ENCODE results near the gene OSGEP. TPM values are rescaled to one million over a fixed set of nuclear protein-coding genes. Genes with fewer than 3 reads are reported as not detected.

The OSGEP gene
- total RNA-seq, 2 experiments from 2014 or later: 49.2 to 52.9 TPM

- Mint-ChIP-seq H3K36me3 (ENCODE audit: low read depth) (peaks cover 91% of the 10 kb centered on the region), H3K27ac (no peak overlapping the region), H3K4me3 (no peak overlapping the region), H3K27me3 (no peaks in the 10 kb centered on the region), H3K9me3 (no peaks in the 10 kb centered on the region), H3K4me1 (ENCODE audit: low read depth) (peaks cover 23% of the 10 kb centered on the region)
- Histone ChIP-seq H3K4me1 (ENCODE audit: insufficient read depth, low read length) (no peaks in the 10 kb centered on the region), H3K27me3 (ENCODE audit: control insufficient read depth in 1 of 2, insufficient read depth in 2 of 2, low read length in 2 of 2) (no peaks in the 10 kb centered on the region), H3K4me3 (ENCODE audit: low read length) (no peak overlapping the region), H3K9me3 (ENCODE audit: control insufficient read depth in 1 of 2, insufficient read depth in 1 of 2, low read length in 2 of 2) (no peaks in the 10 kb centered on the region), H3K36me3 (ENCODE audit: insufficient read depth, low read length) (peaks cover 75% of the 10 kb centered on the region), H3K27ac (ENCODE audit: low read depth in 1 of 2, low read length in 2 of 2) (no peak overlapping the region)
- ATAC-seq (ENCODE audit: poor library complexity) (no peak), DNase-seq (no peak)
- CTCF ChIA-PET: no interaction called here
- POLR2A ChIA-PET: no interaction called here
- intact Hi-C loops (cut with DNase I, micrococcal nuclease): no loop called here
- no peak for TF ChIP-seq CTCF (IDR thresholded peaks at IDR 0.05)
Observed at GRCh38 chr14:20403521-20403920, 51.1 kb downstream of the OSGEP start.

GRCh38 chr14:20400965-20401593 lies 53.5 kb downstream of the OSGEP start:
- CTCF ChIA-PET: interaction anchor here (1.5 kb wide), 1 partner anchor 15 kb away, joined by 4 read pairs; no protein-coding TSS in a partner anchor
- POLR2A ChIA-PET: interaction anchor here (1.7 to 2.5 kb wide), 2 partner anchors 13 to 54 kb away, joined by 6 read pairs; partner anchors contain the start of genes APEX1, OSGEP and TEP1
- ATAC-seq (ENCODE audit: poor library complexity): peak; percentile 21

GRCh38 chr14:20400589-20400964 lies 54.0 kb downstream of the OSGEP start:
- Histone ChIP-seq H3K36me3 (ENCODE audit: insufficient read depth, low read length) (peaks cover 67% of the 10 kb centered on the region), H3K9me3 (ENCODE audit: control insufficient read depth in 1 of 2, insufficient read depth in 1 of 2, low read length in 2 of 2) (no peaks in the 10 kb centered on the region), H3K27ac (ENCODE audit: low read depth in 1 of 2, low read length in 2 of 2) (no peak overlapping the region), H3K27me3 (ENCODE audit: control insufficient read depth in 1 of 2, insufficient read depth in 2 of 2, low read length in 2 of 2) (no peaks in the 10 kb centered on the region), H3K4me3 (ENCODE audit: low read length) (no peak overlapping the region), H3K4me1 (ENCODE audit: insufficient read depth, low read length) (no peaks in the 10 kb centered on the region)
- ATAC-seq (ENCODE audit: poor library complexity) (no peak), DNase-seq (no peak)
- no peak overlapping the region for H3K27ac Mint-ChIP-seq
- CTCF ChIA-PET: no interaction called here
- intact Hi-C loops (cut with DNase I, micrococcal nuclease): no loop called here
- peaks cover 90% of the 10 kb centered on the region for H3K36me3 Mint-ChIP-seq (ENCODE audit: low read depth)
- TF ChIP-seq CTCF (IDR thresholded peaks at IDR 0.05): no peak
- POLR2A ChIA-PET: interaction anchor here (2.5 kb wide), 1 partner anchor 13 kb away, joined by 6 read pairs; the partner anchor contains the start of gene TEP1
- H3K4me3 Mint-ChIP-seq: no peak overlapping the region
- H3K4me1 Mint-ChIP-seq (ENCODE audit: low read depth): peaks cover 14% of the 10 kb centered on the region
- H3K9me3 Mint-ChIP-seq: no peaks in the 10 kb centered on the region
- no peaks in the 10 kb centered on the region for H3K27me3 Mint-ChIP-seq

More at GRCh38 chr14:20400965-20401593, 53.5 kb downstream of the OSGEP start:
- H3K9me3 ChIP-seq (ENCODE audit: control insufficient read depth in 1 of 2, insufficient read depth in 1 of 2, low read length in 2 of 2): no peaks in the 10 kb centered on the region
- peaks cover 66% of the 10 kb centered on the region for H3K36me3 ChIP-seq (ENCODE audit: insufficient read depth, low read length)
- no peak for TF ChIP-seq CTCF (IDR thresholded peaks at IDR 0.05)
- no peaks in the 10 kb centered on the region for H3K27me3 ChIP-seq (ENCODE audit: control insufficient read depth in 1 of 2, insufficient read depth in 2 of 2, low read length in 2 of 2)
- Mint-ChIP-seq H3K27me3 (no peaks in the 10 kb centered on the region), H3K4me3 (no peak overlapping the region), H3K4me1 (ENCODE audit: low read depth) (peaks cover 14% of the 10 kb centered on the region), H3K36me3 (ENCODE audit: low read depth) (peaks cover 87% of the 10 kb centered on the region), H3K27ac (no peak overlapping the region), H3K9me3 (no peaks in the 10 kb centered on the region)
- H3K4me1 ChIP-seq (ENCODE audit: insufficient read depth, low read length): no peaks in the 10 kb centered on the region
- no peak overlapping the region for H3K4me3 ChIP-seq (ENCODE audit: low read length)
- intact Hi-C loops (cut with DNase I, micrococcal nuclease): no loop called here
- peak in 2 of 14 experiments; percentile 8 to 11 for DNase-seq
- H3K27ac ChIP-seq (ENCODE audit: low read depth in 1 of 2, low read length in 2 of 2): no peak overlapping the region

Data from CD4-positive, alpha-beta T cell (primary cell).